A549 (cell line): ENCODE results near the gene NSRP1. TPM values are rescaled to one million over a fixed set of nuclear protein-coding genes. Genes with fewer than 3 reads are reported as not detected.

Source experiments
- ATAC-seq, 2 experiments: fragments of 200-7000 bp in 1 of 2; fragments of >200 bp in 1 of 2; cut with Nextera tagmentation in 1 of 2; cut with Tn5 transposase in 1 of 2; 3 replicates each; pipeline versions ENCODE4 v1.8.0 to v1.9.1; 2018 to 2020; ENCODE audit warnings: mild to moderate bottlenecking in 1 of 2, moderate library complexity in 1 of 2
- CTCF ChIA-PET: fragments of 300-600 bp; sonication (Branson Sonifier 250); formaldehyde crosslinking; extraction: SDS; loops from one replicate; lab custom pipeline; 2021; ENCODE audit warnings: antibody characterized with exemption, inconsistent platforms; lab: Yijun Ruan, JAX
- POLR2A ChIA-PET: fragments of 350-600 bp; formaldehyde crosslinking; extraction: SDS; loops from one replicate; lab custom pipeline; 2021; ENCODE audit warnings: antibody characterized with exemption, inconsistent platforms; lab: Yijun Ruan, JAX
- DNase-seq, 2 experiments: peaks; one replicate each; pipeline versions ENCODE4 v3.0.0 to v3.0.0-alpha.2; 2011 to 2016; ENCODE audit warnings: low read depth in 1 of 2, low spot score in 1 of 2
- FAIRE-seq: peaks from 2 replicates; lab custom pipeline; 2011; peaks lifted over from hg19 to GRCh38; lab: Jason Lieb, UNC
- H3K27ac ChIP-seq, 2 experiments: fragments of >200 bp; sonication (Bioruptor Twin); formaldehyde crosslinking; 3 replicates each; pipeline ENCODE4 v1.5.1; 2016 to 2017
- H3K4me1 ChIP-seq: fragments of >200 bp; sonication (Bioruptor Twin); formaldehyde crosslinking; 3 replicates; pipeline ENCODE4 v1.6.1; 2016
- H3K4me2 ChIP-seq: fragments of >200 bp; sonication (Bioruptor Twin); formaldehyde crosslinking; 3 replicates; pipeline ENCODE4 v1.6.1; 2016
- H3K4me3 ChIP-seq: fragments of >200 bp; sonication (Bioruptor Twin); formaldehyde crosslinking; 3 replicates; pipeline ENCODE4 v1.5.1; 2016
- H3K9me3 ChIP-seq: fragments of >200 bp; sonication (Bioruptor Twin); formaldehyde crosslinking; 3 replicates; pipeline ENCODE4 v1.6.1; 2016
- CBX8 ChIP-seq: fragments of 200-600 bp; sonication (generic); IDR thresholded peaks from 2 replicates; pipeline ENCODE4 v1.6.1; 2016
- CHD2 ChIP-seq: fragments of 150-350 bp; IDR thresholded peaks from 2 replicates; pipeline ENCODE4 v1.6.1; 2014; ENCODE audit warnings: low read length; ENCODE audit not compliant: partially characterized antibody
- CHD4 ChIP-seq: fragments of 200-600 bp; sonication (generic); IDR thresholded peaks from 2 replicates; pipeline ENCODE4 v1.6.1; 2016; ENCODE audit warnings: antibody characterized with exemption, mild to moderate bottlenecking, borderline replicate concordance
- EHF ChIP-seq: fragments of 250-450 bp; sonication (Bioruptor Pico); IDR thresholded peaks from 2 replicates; pipeline ENCODE4 v1.5.0; 2020; ENCODE audit warnings: mild to moderate bottlenecking
- EP300 ChIP-seq, 2 experiments: fragments of >200 bp; sonication (Bioruptor Twin); formaldehyde crosslinking; IDR thresholded peaks; 2 replicates in 1 of 2; 3 replicates in 1 of 2; pipeline ENCODE4 v1.6.1; 2016 to 2017
- ESRRA ChIP-seq: fragments of 150-350 bp; IDR thresholded peaks from 2 replicates; pipeline ENCODE4 v1.6.1; 2014; ENCODE audit warnings: mild to moderate bottlenecking, low read length, borderline replicate concordance
- HDAC2 ChIP-seq: fragments of 200-600 bp; sonication (generic); IDR thresholded peaks from 2 replicates; pipeline ENCODE4 v1.6.1; 2016
- HMGXB4 ChIP-seq: fragments of 250-450 bp; sonication (Bioruptor Pico); IDR thresholded peaks from 2 replicates; pipeline ENCODE4 v1.5.0; 2021; ENCODE audit warnings: mild to moderate bottlenecking, moderate library complexity, borderline replicate concordance
- HOXA7 ChIP-seq: fragments of 250-450 bp; sonication (Bioruptor Pico); IDR thresholded peaks from 2 replicates; pipeline ENCODE4 v1.5.0; 2020; ENCODE audit warnings: mild to moderate bottlenecking, moderate library complexity
- HOXB5 ChIP-seq: fragments of 250-450 bp; sonication (Bioruptor Pico); IDR thresholded peaks from 2 replicates; pipeline ENCODE4 v1.5.0; 2020; ENCODE audit warnings: mild to moderate bottlenecking, moderate library complexity
- JUNB ChIP-seq: fragments of >200 bp; sonication (Bioruptor Twin); formaldehyde crosslinking; IDR thresholded peaks from 2 replicates; pipeline ENCODE4 v1.6.1; 2016
- KDM5A ChIP-seq: fragments of 200-600 bp; sonication (generic); IDR thresholded peaks from 2 replicates; pipeline ENCODE4 v1.6.1; 2016; ENCODE audit warnings: antibody characterized with exemption, mild to moderate bottlenecking
- MAFK ChIP-seq: fragments of 450-650 bp; IDR thresholded peaks from 2 replicates; pipeline ENCODE4 v1.6.1; 2014; ENCODE audit not compliant: partially characterized antibody
- MYC ChIP-seq: IDR thresholded peaks from 2 replicates; pipeline ENCODE4 v1.6.1; 2012; ENCODE audit warnings: mild to moderate bottlenecking, inconsistent platforms, low read length, improper control_type of control experiment, borderline replicate concordance
- NFE2L2 ChIP-seq: fragments of 150-350 bp; conservative IDR thresholded peaks from 2 replicates; pipeline ENCODE4 v1.6.1; 2014; ENCODE audit warnings: low read length
- PHF8 ChIP-seq: fragments of 200-600 bp; sonication (generic); IDR thresholded peaks from 2 replicates; pipeline ENCODE4 v1.6.1; 2016; ENCODE audit warnings: low read depth, mild to moderate bottlenecking, antibody characterized with exemption, moderate library complexity, borderline replicate concordance
- RAD21 ChIP-seq, 2 experiments: fragments of >200 bp in 1 of 2; sonication (Bioruptor Twin) in 1 of 2; formaldehyde crosslinking in 1 of 2; IDR thresholded peaks in 1 of 2; conservative IDR thresholded peaks in 1 of 2; 2 replicates in 1 of 2; 3 replicates in 1 of 2; pipeline ENCODE4 v1.6.1; 2012 to 2018; ENCODE audit warnings: inconsistent platforms in 1 of 2
- RCOR1 ChIP-seq: fragments of 150-350 bp; IDR thresholded peaks from 2 replicates; pipeline ENCODE4 v1.6.1; 2014; ENCODE audit warnings: antibody characterized with exemption, low read length, low read depth
- SMC3 ChIP-seq: fragments of >200 bp; sonication (Bioruptor Twin); formaldehyde crosslinking; IDR thresholded peaks from 3 replicates; pipeline ENCODE4 v1.6.1; 2018; ENCODE audit warnings: inconsistent platforms
- SREBF2 ChIP-seq: fragments of 450-650 bp; IDR thresholded peaks from 2 replicates; pipeline ENCODE4 v1.6.1; 2014; ENCODE audit warnings: mild to moderate bottlenecking, moderate library complexity
- TP53 ChIP-seq: fragments of 250-450 bp; sonication (Bioruptor Pico); IDR thresholded peaks from 2 replicates; pipeline ENCODE4 v1.5.0; 2021; ENCODE audit warnings: mild to moderate bottlenecking, moderate library complexity
- ZFP36 ChIP-seq: fragments of 450-650 bp; IDR thresholded peaks from 2 replicates; pipeline ENCODE4 v1.6.1; 2014; ENCODE audit warnings: borderline replicate concordance; ENCODE audit not compliant: partially characterized antibody
- ZSCAN20 ChIP-seq: fragments of 250-450 bp; sonication (Bioruptor Pico); IDR thresholded peaks from 2 replicates; pipeline ENCODE4 v1.8.0; 2022; ENCODE audit warnings: mild to moderate bottlenecking, moderate library complexity
- WGBS: methylation state at CpG from one replicate; pipeline ENCODE4 v1.1.6; 2017; ENCODE audit errors: missing lambda C conversion rate; 5-methylcytosine and 5-hydroxymethylcytosine counted together
- polyA plus RNA-seq, 4 experiments: library from polyadenylated mRNA; depleted of rRNA in 3 of 4; stranded (reverse); fragments of >200 nt; fragmentation: RNase III in 1 of 4; extraction: RNeasy Plus Mini Kit Qiagen cat#74134 plus additional on column Dnase treatment in 1 of 4; gene quantifications; 2 replicates in 3 of 4; 3 replicates in 1 of 4; pipeline ENCODE4 v1.2.3, GENCODE V29; 2011 to 2017
- TF ChIP-seq, protein P1 (sequence below): IDR thresholded peaks from 2 replicates; pipeline ENCODE4 v1.6.1; 2012

NSRP1 gene
- polyA plus RNA-seq, 2 of the 4 experiments (the other 2 are of a cell fraction), result 30.9 to 39.6 TPM

- WGBS, result 84% methylated on average over 7 of the region's 7 CpGs
- Histone ChIP-seq H3K9me3 (no peaks in the 10 kb centered on the region), H3K4me2 (no peak overlapping the region), H3K4me1 (no peaks in the 10 kb centered on the region), H3K27ac (no peak overlapping the region), H3K4me3 (no peak overlapping the region)
- ATAC-seq (no peak), DNase-seq (no peak), FAIRE-seq (no peak)
- TF ChIP-seq ESRRA (no peak), RCOR1 (no peak), ZFP36 (no peak), SREBF2 (no peak), KDM5A (no peak), HOXB5 (no peak), EP300 (IDR thresholded peaks at IDR 0.05) (no peak), RAD21 (conservative IDR thresholded peaks at IDR 0.05 in 1 of 2, IDR thresholded peaks at IDR 0.05 in 1 of 2) (no peak)
- ChIA-PET POLR2A (no interaction called here), CTCF (interaction anchor here (0.6 to 1.8 kb wide), 4 partner anchors 8 to 1363 kb away, joined by 3 to 5 read pairs (median 4); no protein-coding TSS in a partner anchor)
Measured at GRCh38 chr17:30209930-30210329, 93.3 kb downstream of the NSRP1 start.

DNA sequence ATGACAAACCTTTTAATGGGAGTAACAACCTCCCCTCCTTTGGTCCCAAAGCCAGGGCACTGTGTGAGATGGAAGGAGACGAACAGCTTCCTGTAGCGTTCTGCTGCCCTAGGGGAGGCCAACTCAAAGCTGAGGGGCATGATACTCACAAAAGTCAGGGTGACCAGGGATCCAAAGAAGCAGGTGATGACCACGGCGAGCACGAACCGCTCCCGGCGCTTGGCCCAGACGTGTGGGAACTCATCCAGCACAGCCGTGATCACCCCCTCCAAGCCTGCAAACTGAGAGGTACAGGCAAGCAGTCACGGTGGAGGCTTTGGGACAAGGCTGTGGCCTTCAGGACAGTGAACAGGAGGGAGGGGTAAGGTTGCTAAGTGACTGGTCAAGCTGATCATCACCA is 93.8 kb downstream of the NSRP1 start:
- no peak overlapping the region for H3K27ac ChIP-seq
- H3K4me3 ChIP-seq, result no peak overlapping the region
- CTCF ChIA-PET, result interaction anchor here (0.6 to 1.8 kb wide), 3 partner anchors 16 to 1363 kb away, joined by 4 to 5 read pairs (median 4); no protein-coding TSS in a partner anchor

GRCh38 chr17:30210901-30211300 is 94.3 kb downstream of the NSRP1 start:
- no peaks in the 10 kb centered on the region for H3K9me3 ChIP-seq
- H3K27ac ChIP-seq, result no peak overlapping the region
- ATAC-seq, result no peak
- ChIA-PET CTCF (interaction anchor here (1.8 kb wide), 1 partner anchor 17 kb away, joined by 4 read pairs; no protein-coding TSS in a partner anchor), POLR2A (interaction anchor here (0.6 kb wide), 1 partner anchor 10 kb away, joined by 5 read pairs; no protein-coding TSS in a partner anchor)
- TF ChIP-seq HDAC2 (no peak), CHD4 (no peak), MAFK (no peak), CBX8 (no peak), CHD2 (no peak), EP300 (IDR thresholded peaks at IDR 0.05) (no peak), SMC3 (no peak), PHF8 (no peak), RAD21 (conservative IDR thresholded peaks at IDR 0.05 in 1 of 2, IDR thresholded peaks at IDR 0.05 in 1 of 2) (no peak), ESRRA (no peak), ZFP36 (no peak), HOXA7 (CRISPR knock-in tag) (no peak), TP53 (no peak)
- no peak overlapping the region for H3K4me3 ChIP-seq
- H3K4me1 ChIP-seq, result no peaks in the 10 kb centered on the region
- no peak for DNase-seq
- no peak overlapping the region for H3K4me2 ChIP-seq
- no peak for FAIRE-seq
- 73% methylated on average over 10 of the region's 10 CpGs for WGBS

More for the DNA sequence above, 93.8 kb downstream of the NSRP1 start:
- H3K4me1 ChIP-seq, result no peaks in the 10 kb centered on the region
- ATAC-seq (no peak; a peak in 1 of 6 replicates), FAIRE-seq (no peak), DNase-seq (no peak)
- POLR2A ChIA-PET, result interaction anchor here (0.6 kb wide), 1 partner anchor 10 kb away, joined by 5 read pairs; no protein-coding TSS in a partner anchor
- TF ChIP-seq SREBF2 (no peak), MYC (no peak), JUNB (no peak), EHF (CRISPR knock-in tag) (no peak), HDAC2 (no peak), NFE2L2 (no peak), EP300 (IDR thresholded peaks at IDR 0.05) (no peak), RAD21 (conservative IDR thresholded peaks at IDR 0.05 in 1 of 2, IDR thresholded peaks at IDR 0.05 in 1 of 2) (no peak), SMC3 (no peak), ZSCAN20 (no peak), HMGXB4 (CRISPR knock-in tag) (no peak)
- TF ChIP-seq, protein P1, sequence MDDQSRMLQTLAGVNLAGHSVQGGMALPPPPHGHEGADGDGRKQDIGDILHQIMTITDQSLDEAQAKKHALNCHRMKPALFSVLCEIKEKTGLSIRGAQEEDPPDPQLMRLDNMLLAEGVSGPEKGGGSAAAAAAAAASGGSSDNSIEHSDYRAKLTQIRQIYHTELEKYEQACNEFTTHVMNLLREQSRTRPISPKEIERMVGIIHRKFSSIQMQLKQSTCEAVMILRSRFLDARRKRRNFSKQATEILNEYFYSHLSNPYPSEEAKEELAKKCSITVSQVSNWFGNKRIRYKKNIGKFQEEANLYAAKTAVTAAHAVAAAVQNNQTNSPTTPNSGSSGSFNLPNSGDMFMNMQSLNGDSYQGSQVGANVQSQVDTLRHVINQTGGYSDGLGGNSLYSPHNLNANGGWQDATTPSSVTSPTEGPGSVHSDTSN, result no peak
- H3K4me2 ChIP-seq, result no peak overlapping the region
- WGBS, result 65% methylated on average over 11 of the region's 11 CpGs
- H3K9me3 ChIP-seq, result no peaks in the 10 kb centered on the region
